Immature natural killer cell (primary cell): ENCODE data around the gene RFX2. TPM values are rescaled to one million over a fixed set of nuclear protein-coding genes. Genes with fewer than 3 reads are reported as not detected.
A peak's percentile ranks its signal among the peaks of the same experiment; 100 is the strongest.

Experiments
- DNase-seq, 3 donors: peaks; one replicate each; pipeline ENCODE4 v3.0.0; 2022; ENCODE audit warnings: mixed read lengths in 1 of 3
- H3K27ac Mint-ChIP-seq, 6 donors: one replicate each; pipeline ENCODE4 v1.8.0; 2020; ENCODE audit warnings: mixed read lengths in 6 of 6, mild to moderate bottlenecking in 5 of 6, inconsistent platforms in 4 of 6, moderate library complexity in 3 of 6
- H3K27me3 Mint-ChIP-seq, 3 donors: one replicate each; pipeline ENCODE4 v1.8.0; 2020 to 2021; ENCODE audit warnings: low read depth in 3 of 3, mild to moderate bottlenecking in 3 of 3, mixed read lengths in 3 of 3, moderate library complexity in 3 of 3, inconsistent platforms in 1 of 3
- H3K36me3 Mint-ChIP-seq, 3 donors: one replicate each; pipeline ENCODE4 v1.8.0; 2020; ENCODE audit warnings: mixed read lengths in 3 of 3, inconsistent platforms in 2 of 3, mild to moderate bottlenecking in 2 of 3
- H3K4me1 Mint-ChIP-seq, 2 donors: one replicate each; pipeline ENCODE4 v1.8.0; 2020; ENCODE audit warnings: inconsistent platforms in 2 of 2, mild to moderate bottlenecking in 2 of 2, mixed read lengths in 2 of 2, moderate library complexity in 1 of 2
- H3K4me3 Mint-ChIP-seq, 5 donors: one replicate each; pipeline ENCODE4 v1.8.0; 2020; ENCODE audit warnings: mild to moderate bottlenecking in 5 of 5, mixed read lengths in 5 of 5, inconsistent platforms in 3 of 5, moderate library complexity in 3 of 5
- H3K9me3 Mint-ChIP-seq, 6 donors: one replicate each; pipeline ENCODE4 v1.8.0; 2020; ENCODE audit warnings: mild to moderate bottlenecking in 6 of 6, mixed read lengths in 6 of 6, inconsistent platforms in 4 of 6, moderate library complexity in 3 of 6
- polyA plus RNA-seq, 3 donors: library from polyadenylated mRNA; unstranded; fragments of 300-500 nt; fragmentation: Illumina TruSeq; gene quantifications; one replicate each; pipeline ENCODE4 v1.2.3, GENCODE V29; 2021

Gene RFX2
- polyA plus RNA-seq, 3 donors from 2014 or later = 2.2 to 3.9 TPM; not detected in 1

DNA sequence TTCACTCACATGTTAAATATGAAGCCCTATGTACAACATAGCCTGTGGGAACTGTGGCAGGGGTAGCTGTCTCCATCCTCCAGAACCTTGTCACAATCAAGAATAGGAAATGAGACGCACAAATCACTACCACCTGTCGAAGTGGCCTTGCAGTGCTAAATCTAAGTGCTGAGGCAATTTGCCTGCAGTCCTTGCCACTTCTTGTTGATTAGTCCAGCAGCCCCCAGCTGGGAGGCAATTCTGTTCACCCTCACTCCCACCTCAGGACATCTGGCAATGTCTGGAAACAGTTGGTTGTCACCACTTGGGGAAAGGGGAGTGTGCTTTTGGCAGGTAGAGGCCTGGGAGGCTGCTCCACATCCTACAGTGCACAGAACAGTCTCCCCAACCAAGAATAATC lies 10.7 kb downstream of the RFX2 start:
- Mint-ChIP-seq H3K4me3 (peak overlapping the region; percentile 80 to 91 (median 86)), H3K27ac (peak overlapping the region; percentile 81 to 96 (median 88)), H3K36me3 (peaks cover 5 to 10% (median 5%) of the 10 kb centered on the region in 3 donors)

GRCh38 chr19:6099033-6099432 lies 11.3 kb downstream of the RFX2 start:
- peaks cover 5 to 10% (median 5%) of the 10 kb centered on the region in 3 donors for H3K36me3 Mint-ChIP-seq
- no peak overlapping the region for H3K27ac Mint-ChIP-seq
- DNase-seq = no peak
- peaks cover 3 to 8% (median 5%) of the 10 kb centered on the region in 3 donors for H3K27me3 Mint-ChIP-seq
- no peak overlapping the region for H3K4me3 Mint-ChIP-seq
- peaks cover 18 to 26% of the 10 kb centered on the region in 2 donors for H3K4me1 Mint-ChIP-seq
- peaks cover 0 to 5% (median 0%) of the 10 kb centered on the region in 6 donors for H3K9me3 Mint-ChIP-seq

More for the DNA sequence above, 10.7 kb downstream of the RFX2 start:
- no peak for DNase-seq
- H3K27me3 Mint-ChIP-seq = peaks cover 3 to 8% (median 5%) of the 10 kb centered on the region in 3 donors
- peaks cover 18 to 26% of the 10 kb centered on the region in 2 donors for H3K4me1 Mint-ChIP-seq
- H3K9me3 Mint-ChIP-seq = peaks cover 0 to 5% (median 0%) of the 10 kb centered on the region in 6 donors

DNA sequence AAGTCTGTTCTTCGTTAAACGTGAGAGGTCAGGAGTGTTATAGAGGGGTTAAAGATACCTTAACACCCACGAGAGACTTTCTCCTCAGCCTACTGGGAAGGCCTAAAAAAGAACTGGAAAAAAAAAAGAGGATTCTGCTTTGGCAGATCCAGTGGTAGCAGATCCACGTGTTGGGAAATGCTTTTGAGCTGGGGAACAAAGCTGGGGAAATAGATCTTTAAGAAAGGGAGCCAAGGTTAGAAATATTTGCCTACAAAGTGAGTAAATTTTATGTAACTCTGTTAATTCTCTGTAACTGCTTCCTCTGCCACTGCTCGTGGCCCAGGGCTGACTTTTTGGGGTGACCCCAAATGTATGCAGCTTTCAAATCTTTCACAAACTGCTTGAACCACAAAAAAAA lies 11.7 kb downstream of the RFX2 start:
- no peak overlapping the region for H3K4me3 Mint-ChIP-seq
- no peak for DNase-seq
- peaks cover 18 to 26% of the 10 kb centered on the region in 2 donors for H3K4me1 Mint-ChIP-seq
- peaks cover 0 to 5% (median 0%) of the 10 kb centered on the region in 6 donors for H3K9me3 Mint-ChIP-seq
- H3K36me3 Mint-ChIP-seq = peaks cover 5 to 10% (median 5%) of the 10 kb centered on the region in 3 donors
- H3K27ac Mint-ChIP-seq = no peak overlapping the region
- peaks cover 3 to 8% (median 5%) of the 10 kb centered on the region in 3 donors for H3K27me3 Mint-ChIP-seq

DNA sequence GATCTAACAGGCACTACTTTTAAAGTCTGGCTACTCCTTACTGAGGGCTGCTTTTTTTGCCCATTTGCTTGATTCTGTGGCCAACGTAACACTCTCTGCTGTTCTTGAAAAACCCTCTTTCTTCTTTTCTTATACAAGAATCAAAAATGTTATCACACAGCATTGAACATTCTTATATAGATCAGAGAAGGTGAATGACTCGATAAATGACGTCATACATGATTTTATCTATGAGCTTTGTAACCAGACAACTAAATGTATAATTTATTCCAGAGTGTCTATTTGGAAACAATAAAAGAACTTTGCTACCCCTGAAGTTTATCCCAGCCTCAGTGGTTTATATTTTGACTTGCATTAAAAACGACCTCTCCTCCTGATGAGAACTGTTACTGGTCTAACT lies 12.4 kb downstream of the RFX2 start:
- Mint-ChIP-seq H3K4me3 (no peak overlapping the region), H3K4me1 (peaks cover 18 to 26% of the 10 kb centered on the region in 2 donors), H3K27ac (no peak overlapping the region), H3K27me3 (peaks cover 3 to 6% (median 5%) of the 10 kb centered on the region in 3 donors), H3K9me3 (peaks cover 0 to 5% (median 0%) of the 10 kb centered on the region in 6 donors), H3K36me3 (peaks cover 5 to 8% (median 5%) of the 10 kb centered on the region in 3 donors)
- DNase-seq = no peak

DNA sequence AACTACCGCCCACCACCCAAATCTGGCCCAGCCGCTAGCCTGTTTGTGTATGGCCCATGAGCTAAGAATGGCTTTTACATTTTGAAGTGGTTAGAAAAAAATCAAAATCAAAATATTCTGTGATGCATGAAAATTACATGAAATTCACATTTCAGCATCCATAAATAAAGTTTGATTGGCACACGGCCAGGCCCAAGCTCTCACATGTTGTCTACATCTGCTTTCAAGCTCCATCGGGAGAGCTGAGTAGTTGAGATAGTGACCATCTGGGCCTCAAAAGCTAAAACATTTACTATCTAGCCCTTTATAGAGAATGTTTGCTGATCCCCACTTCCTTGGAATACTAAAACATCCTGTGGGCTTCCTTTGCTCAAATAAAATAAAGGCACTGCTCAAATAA lies 14.5 kb downstream of the RFX2 start:
- Mint-ChIP-seq H3K4me1 (peaks cover 10 to 13% of the 10 kb centered on the region in 2 donors), H3K27ac (no peak overlapping the region), H3K36me3 (peaks cover 5 to 12% (median 5%) of the 10 kb centered on the region in 3 donors), H3K9me3 (peaks cover 0 to 5% (median 0%) of the 10 kb centered on the region in 6 donors), H3K27me3 (peaks cover 2 to 12% (median 7%) of the 10 kb centered on the region in 3 donors), H3K4me3 (no peak overlapping the region)
- DNase-seq = no peak

GRCh38 chr19:6092329-6093286 lies 17.7 kb downstream of the RFX2 start:
- H3K27me3 Mint-ChIP-seq = peaks cover 11 to 18% (median 13%) of the 10 kb centered on the region in 3 donors
- H3K4me3 Mint-ChIP-seq = no peak overlapping the region
- DNase-seq = no peak
- peaks cover 7 to 9% of the 10 kb centered on the region in 2 donors for H3K4me1 Mint-ChIP-seq
- no peaks in the 10 kb centered on the region for H3K9me3 Mint-ChIP-seq
- peak overlapping the region in 1 of 6 donors; percentile 48 for H3K27ac Mint-ChIP-seq
- H3K36me3 Mint-ChIP-seq = peaks cover 0 to 7% (median 3%) of the 10 kb centered on the region in 3 donors

DNA sequence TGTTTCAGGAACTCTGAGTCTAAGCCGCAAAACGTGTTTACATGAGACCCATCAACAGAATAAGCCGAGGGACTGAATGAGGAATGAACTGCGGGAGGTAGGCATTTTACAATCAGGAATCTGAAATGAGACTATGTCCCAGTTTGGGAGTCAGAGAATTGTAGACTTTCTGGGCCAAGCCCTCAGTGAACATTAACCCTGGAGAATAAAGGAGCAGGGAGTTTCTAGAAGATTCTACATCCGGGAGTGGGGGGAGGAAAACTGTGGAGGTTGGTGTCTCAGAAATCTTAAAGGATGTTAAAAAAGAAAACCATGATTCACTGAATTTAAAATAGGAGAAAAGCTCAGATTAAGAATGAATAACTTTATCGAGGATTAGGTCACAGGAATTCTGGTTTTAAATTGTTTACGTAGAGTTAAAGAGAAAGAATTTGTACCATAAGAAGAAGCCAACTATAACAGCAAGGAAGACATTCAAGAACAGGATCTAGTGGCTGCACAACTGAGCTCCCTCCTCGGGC lies 18.5 kb downstream of the RFX2 start:
- Mint-ChIP-seq H3K27ac (no peak overlapping the region), H3K9me3 (peaks cover 0 to 1% (median 0%) of the 10 kb centered on the region in 6 donors), H3K27me3 (peaks cover 17 to 25% (median 20%) of the 10 kb centered on the region in 3 donors), H3K4me1 (peaks cover 14 to 17% of the 10 kb centered on the region in 2 donors), H3K4me3 (no peak overlapping the region), H3K36me3 (peaks cover 0 to 7% (median 3%) of the 10 kb centered on the region in 3 donors)
- DNase-seq = no peak

DNA sequence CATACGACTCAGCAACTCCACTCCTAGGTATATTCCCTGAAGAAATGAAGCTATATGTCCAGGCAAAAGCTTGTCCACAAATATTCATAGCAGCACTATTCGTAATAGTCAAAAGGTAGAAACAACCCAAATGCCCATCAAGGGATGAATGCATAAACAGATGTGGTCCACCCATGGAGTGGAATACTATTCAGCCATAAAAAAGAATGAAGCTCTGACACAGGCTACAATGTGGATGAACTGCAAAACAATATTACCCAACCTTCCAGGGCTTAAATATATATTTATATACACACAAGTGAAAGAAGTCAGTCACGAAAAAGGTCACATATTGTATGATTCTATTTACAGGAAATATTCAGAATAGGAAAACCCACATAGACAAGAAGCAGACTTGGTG lies 19.7 kb downstream of the RFX2 start:
- Mint-ChIP-seq H3K4me3 (no peak overlapping the region), H3K36me3 (peaks cover 0 to 7% (median 3%) of the 10 kb centered on the region in 3 donors), H3K9me3 (peaks cover 0 to 1% (median 0%) of the 10 kb centered on the region in 6 donors), H3K27ac (no peak overlapping the region), H3K27me3 (peaks cover 20 to 31% (median 21%) of the 10 kb centered on the region in 3 donors), H3K4me1 (peaks cover 21 to 25% of the 10 kb centered on the region in 2 donors)
- no peak for DNase-seq

DNA sequence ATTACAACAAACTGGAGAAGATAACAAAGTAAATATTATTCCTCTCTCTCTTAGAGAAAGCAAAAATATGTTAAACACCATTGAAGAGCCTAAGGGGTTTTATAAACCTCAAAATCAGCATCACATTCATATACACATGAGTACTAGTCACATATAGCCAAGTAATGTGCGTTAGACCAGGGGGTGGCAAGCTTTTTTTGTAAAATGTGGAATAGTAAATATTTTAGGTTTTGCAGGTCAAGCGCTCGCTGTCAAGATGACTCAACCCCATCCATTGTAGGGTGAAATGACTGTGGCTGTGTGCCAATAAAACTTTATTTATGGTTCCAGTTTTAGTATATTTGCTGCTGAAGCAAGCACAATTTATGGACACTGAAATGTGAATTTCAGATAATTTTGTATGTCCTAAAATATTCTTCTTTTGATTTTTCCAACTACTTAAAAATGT lies 21.7 kb downstream of the RFX2 start:
- peaks cover 0 to 7% (median 3%) of the 10 kb centered on the region in 3 donors for H3K36me3 Mint-ChIP-seq
- peak overlapping the region in 2 of 6 donors; percentile 49 to 56 for H3K27ac Mint-ChIP-seq

DNA sequence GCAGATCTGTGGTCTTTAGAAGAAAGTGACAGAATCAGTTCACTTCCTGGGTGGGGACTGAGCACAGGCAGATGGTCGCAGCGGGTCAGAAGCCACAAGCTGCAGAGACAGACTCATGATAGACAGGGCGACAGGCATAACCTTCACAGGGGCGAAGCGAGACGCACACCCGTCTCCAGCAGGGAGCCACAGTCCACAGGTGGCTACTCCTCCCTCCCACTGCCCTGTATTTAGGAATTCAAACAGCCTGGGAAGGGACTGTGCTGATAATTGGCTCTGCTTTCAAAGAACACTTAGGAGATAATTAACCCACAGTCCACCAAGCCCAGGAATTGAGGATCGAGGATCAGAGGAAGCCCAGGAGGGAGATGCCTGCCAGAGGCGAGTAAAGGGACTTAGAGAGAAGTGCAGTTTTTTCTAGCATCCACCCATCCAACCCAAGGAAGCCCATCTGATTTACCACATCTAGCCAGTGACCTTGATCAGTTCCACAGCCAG lies 23.2 kb downstream of the RFX2 start:
- H3K9me3 Mint-ChIP-seq = peaks cover 0 to 1% (median 0%) of the 10 kb centered on the region in 6 donors
- peaks cover 21 to 25% of the 10 kb centered on the region in 2 donors for H3K4me1 Mint-ChIP-seq
- DNase-seq = peak; percentile 51 to 60 (median 55)
- H3K27ac Mint-ChIP-seq = peak overlapping the region in 5 of 6 donors; percentile 37 to 87 (median 68)
- H3K4me3 Mint-ChIP-seq = peak overlapping the region; percentile 55 to 84 (median 69)
- H3K27me3 Mint-ChIP-seq = peaks cover 23 to 33% (median 31%) of the 10 kb centered on the region in 3 donors
- peaks cover 0 to 7% (median 3%) of the 10 kb centered on the region in 3 donors for H3K36me3 Mint-ChIP-seq

More for the DNA sequence above, 21.7 kb downstream of the RFX2 start:
- Mint-ChIP-seq H3K4me3 (peak overlapping the region in 2 of 5 donors; percentile 48 to 57), H3K27me3 (peaks cover 25 to 37% (median 31%) of the 10 kb centered on the region in 3 donors), H3K9me3 (peaks cover 0 to 1% (median 0%) of the 10 kb centered on the region in 6 donors), H3K4me1 (peaks cover 21 to 25% of the 10 kb centered on the region in 2 donors)
- DNase-seq = no peak

GRCh38 chr19:6086068-6086788 lies 24.1 kb downstream of the RFX2 start:
- Mint-ChIP-seq H3K27me3 (peaks cover 21 to 35% (median 30%) of the 10 kb centered on the region in 3 donors), H3K4me3 (peak overlapping the region; percentile 55 to 84 (median 69)), H3K27ac (peak overlapping the region in 4 of 6 donors; percentile 59 to 87 (median 72)), H3K4me1 (peaks cover 21 to 25% of the 10 kb centered on the region in 2 donors), H3K9me3 (peaks cover 0 to 1% (median 0%) of the 10 kb centered on the region in 6 donors), H3K36me3 (peaks cover 0 to 3% (median 0%) of the 10 kb centered on the region in 3 donors)
- no peak for DNase-seq

DNA sequence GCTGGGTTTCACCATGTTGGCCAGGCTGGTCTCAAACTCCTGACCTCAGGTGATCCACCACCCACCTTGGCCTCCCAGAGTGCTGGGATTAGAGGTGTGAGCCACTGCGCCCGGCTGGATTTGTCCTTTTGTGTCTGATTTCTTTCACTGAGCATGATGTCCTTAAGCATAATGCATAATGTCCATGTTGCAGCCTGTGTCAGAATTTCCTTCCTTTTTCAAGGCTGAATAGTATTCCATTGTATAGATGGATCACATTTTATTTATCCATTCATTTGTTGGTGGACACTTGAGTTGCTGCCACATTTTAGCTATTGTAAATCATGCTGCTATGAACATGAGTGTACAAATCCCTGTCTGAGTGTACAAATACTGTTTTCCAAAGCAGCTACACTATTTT lies 25.5 kb downstream of the RFX2 start:
- Mint-ChIP-seq H3K4me1 (peaks cover 21 to 25% of the 10 kb centered on the region in 2 donors), H3K9me3 (peaks cover 0 to 1% (median 0%) of the 10 kb centered on the region in 6 donors), H3K27ac (no peak overlapping the region), H3K27me3 (peaks cover 21 to 33% (median 31%) of the 10 kb centered on the region in 3 donors), H3K36me3 (peaks cover 0 to 3% (median 0%) of the 10 kb centered on the region in 3 donors), H3K4me3 (no peak overlapping the region)
- no peak for DNase-seq

- DNase-seq = no peak
- H3K4me1 Mint-ChIP-seq = no peaks in the 10 kb centered on the region
- no peak overlapping the region for H3K27ac Mint-ChIP-seq
- no peak overlapping the region for H3K4me3 Mint-ChIP-seq
- no peaks in the 10 kb centered on the region for H3K36me3 Mint-ChIP-seq
- H3K9me3 Mint-ChIP-seq = no peaks in the 10 kb centered on the region
- H3K27me3 Mint-ChIP-seq = peaks cover 2 to 8% (median 6%) of the 10 kb centered on the region in 3 donors
These were observed 31.2 kb downstream of the RFX2 start for GRCh38 chr19:6079107-6079506.
